ENCODE data around the gene AGRN. TPM values are rescaled to one million over a fixed set of nuclear protein-coding genes. Genes with fewer than 3 reads are reported as not detected.

The AGRN gene
- total and polyA plus RNA-seq, 8 donors: 3.5 to 459 (median 50.5) TPM

GRCh38 chr1:1088801-1089680 lies 69.1 kb downstream of the AGRN start:
- no peak overlapping the region for H3K27ac ChIP-seq
- no peaks in the 10 kb centered on the region for H3K27me3 ChIP-seq
- intact Hi-C loops (cut with DNase I; ENCODE audit: low total_unique reads): no loop called here
- H3K36me3 ChIP-seq: peaks cover 0 to 28% (median 9%) of the 10 kb centered on the region in 4 donors
- no peak for TF ChIP-seq POLR2A (IDR thresholded peaks at IDR 0.05)
- no peak for TF ChIP-seq CTCF (IDR thresholded peaks at IDR 0.05)
- no peak for TF ChIP-seq POLR2AphosphoS5 (IDR thresholded peaks at IDR 0.05)
- 92 to 96% (median 93%) methylated on average over 38 to 46 of the region's 46 CpGs for WGBS, 5 donors
- no peak overlapping the region for H3K4me3 ChIP-seq
- peak in 1 of 2 donors; percentile 3 for DNase-seq
- no peaks in the 10 kb centered on the region for H3K9me3 ChIP-seq
- no peaks in the 10 kb centered on the region for H3K4me1 ChIP-seq

GRCh38 chr1:1089731-1090423 lies 70.0 kb downstream of the AGRN start:
- Histone ChIP-seq H3K9me3 (no peaks in the 10 kb centered on the region), H3K36me3 (peaks cover 0 to 24% (median 6%) of the 10 kb centered on the region in 4 donors), H3K27me3 (no peaks in the 10 kb centered on the region), H3K4me3 (no peak overlapping the region), H3K27ac (no peak overlapping the region), H3K4me1 (no peaks in the 10 kb centered on the region)
- DNase-seq: peak in 1 of 2 donors; percentile 3
- WGBS, 5 donors: 94 to 96% (median 95%) methylated on average over 18 to 22 of the region's 22 CpGs
- intact Hi-C loops (cut with DNase I; ENCODE audit: low total_unique reads): no loop called here
- TF ChIP-seq EP300 (IDR thresholded peaks at IDR 0.05) (no peak), POLR2A (IDR thresholded peaks at IDR 0.05) (no peak), CTCF (IDR thresholded peaks at IDR 0.05) (no peak), POLR2AphosphoS5 (IDR thresholded peaks at IDR 0.05) (no peak)

- Histone ChIP-seq H3K4me3 (no peak overlapping the region), H3K36me3 (peaks cover 0 to 24% (median 6%) of the 10 kb centered on the region in 4 donors), H3K9me3 (no peaks in the 10 kb centered on the region), H3K4me1 (no peaks in the 10 kb centered on the region), H3K27ac (no peak overlapping the region), H3K27me3 (no peaks in the 10 kb centered on the region)
- peak in 1 of 2 donors; percentile 2 for DNase-seq
- 94 to 97% (median 96%) methylated on average over 18 to 45 of the region's 45 CpGs for WGBS, 5 donors
- TF ChIP-seq POLR2AphosphoS5 (IDR thresholded peaks at IDR 0.05): no peak
- no peak for TF ChIP-seq CTCF (IDR thresholded peaks at IDR 0.05)
- no peak for TF ChIP-seq POLR2A (IDR thresholded peaks at IDR 0.05)
- TF ChIP-seq EP300 (IDR thresholded peaks at IDR 0.05): no peak
- intact Hi-C loops (cut with DNase I; ENCODE audit: low total_unique reads): no loop called here
Observed at GRCh38 chr1:1090424-1091343, 70.8 kb downstream of the AGRN start.
